ENCODE measurements around the gene GABPB2.

The GABPB2 gene

DNA sequence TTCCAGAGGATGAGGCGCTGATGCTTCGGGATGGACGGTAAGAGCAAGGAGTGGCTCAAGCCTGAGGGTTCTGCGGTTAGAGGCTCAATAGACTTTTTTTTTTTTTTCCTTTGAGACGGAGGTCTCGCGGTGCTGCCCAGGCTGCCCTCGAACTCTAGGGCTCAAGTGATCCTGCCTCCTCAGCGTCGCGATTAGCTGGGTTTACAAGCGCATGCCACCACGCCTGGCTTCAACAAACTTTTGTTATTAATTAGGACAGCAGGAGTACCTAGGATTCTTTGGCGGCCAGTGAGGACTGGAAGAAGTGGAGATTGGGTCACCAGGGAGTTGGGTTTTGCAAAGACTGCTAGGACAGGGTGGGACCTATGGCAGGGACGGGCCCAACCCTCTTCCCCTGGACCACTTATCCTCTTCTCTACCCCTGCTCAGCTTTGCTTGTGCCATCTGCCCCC lies 96.0 kb downstream of the GABPB2 start:
- FAIRE-seq, result no peak

DNA sequence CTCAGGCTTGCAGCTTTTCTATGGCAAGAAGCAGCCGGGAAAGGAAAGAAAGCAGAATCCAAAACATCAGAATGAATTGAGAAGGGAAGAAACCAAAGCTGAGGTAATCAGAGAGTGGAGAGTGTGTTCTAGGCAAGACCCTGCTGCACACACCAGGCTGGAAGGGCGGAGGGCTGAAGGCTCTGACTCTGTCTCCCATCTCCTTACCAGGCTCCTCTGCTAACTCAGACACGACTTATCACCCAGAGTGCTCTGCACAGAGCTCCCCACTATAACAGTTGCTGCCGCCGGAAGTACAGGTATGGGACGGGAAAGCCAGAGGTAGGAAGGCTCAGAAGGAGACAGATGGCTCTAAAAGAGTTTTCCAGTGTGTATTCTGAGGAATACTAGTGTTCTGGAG lies 96.6 kb downstream of the GABPB2 start:
- no peak for FAIRE-seq

DNA sequence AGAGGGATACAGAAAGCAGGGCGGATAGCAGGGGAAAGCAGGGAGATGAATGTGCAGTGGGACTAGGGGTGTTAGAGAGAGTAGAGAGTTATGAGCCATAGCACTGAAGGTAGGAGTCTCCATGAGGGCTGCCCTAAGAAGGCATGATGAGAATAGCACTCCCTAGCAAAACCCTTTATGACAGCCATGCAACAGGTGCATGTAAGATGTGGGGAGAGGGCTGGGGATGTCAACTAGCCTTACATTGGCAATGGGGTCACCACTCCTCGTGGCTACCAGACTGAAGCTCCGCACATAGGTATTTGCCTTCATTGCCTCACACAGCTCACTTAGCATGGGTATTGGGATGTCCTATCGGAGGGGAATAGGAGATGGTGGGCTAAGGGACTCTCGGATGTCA lies 100.6 kb downstream of the GABPB2 start:
- FAIRE-seq, result no peak
